GM12891 (cell line): ENCODE results near the gene CBFA2T3.

Experiments used
- DNase-seq: peaks from one replicate; pipeline ENCODE4 v3.0.0; 2011; ENCODE audit warnings: low spot score; ENCODE audit not compliant: insufficient read length
- FAIRE-seq: peaks from 2 replicates; lab custom pipeline; 2011; peaks lifted over from hg19 to GRCh38; lab: Jason Lieb, UNC
- PAX5 ChIP-seq: IDR thresholded peaks from 2 replicates; pipeline ENCODE4 v1.6.1; 2011; ENCODE audit warnings: low read length, moderate library complexity, mild to moderate bottlenecking; ENCODE audit not compliant: insufficient read depth, severe bottlenecking
- POLR2A ChIP-seq: IDR thresholded peaks from 2 replicates; pipeline ENCODE4 v1.6.1; 2011; ENCODE audit warnings: low read depth, low read length, control low read depth
- POLR2AphosphoS5 ChIP-seq: IDR thresholded peaks from 2 replicates; pipeline ENCODE4 v1.6.1; 2011; ENCODE audit warnings: low read depth, low read length, control low read depth
- POU2F2 ChIP-seq: IDR thresholded peaks from 2 replicates; pipeline ENCODE4 v1.6.1; 2011; ENCODE audit warnings: low read depth, mild to moderate bottlenecking, control low read depth, low read length, moderate library complexity
- SPI1 ChIP-seq: IDR thresholded peaks from 2 replicates; pipeline ENCODE4 v1.6.1; 2011; ENCODE audit warnings: low read depth, low read length, control low read depth
- TAF1 ChIP-seq: IDR thresholded peaks from 2 replicates; pipeline ENCODE4 v1.6.1; 2011; ENCODE audit warnings: low read depth, low read length, control low read depth

CBFA2T3 gene

DNA sequence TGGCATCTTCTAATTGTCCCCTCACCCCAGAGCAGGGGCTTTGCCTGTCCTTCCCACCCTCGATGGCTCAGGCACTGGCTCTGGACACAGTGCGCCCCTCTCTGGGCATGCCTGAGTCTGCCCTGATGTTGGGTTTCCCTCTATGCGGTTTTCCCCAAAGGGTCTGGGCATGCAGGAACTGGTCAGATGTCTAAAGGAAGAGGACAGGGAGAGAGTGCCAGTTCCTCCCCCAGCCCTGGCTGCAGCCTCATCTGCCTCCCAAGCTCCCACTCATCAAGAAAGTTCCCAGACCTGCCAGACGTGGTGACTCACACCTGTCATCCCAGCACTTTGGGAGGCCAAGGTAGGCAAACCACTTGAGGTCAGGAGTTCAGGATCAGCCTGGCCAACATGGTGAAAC is 69.2 kb downstream of the CBFA2T3 start:
- FAIRE-seq (no peak), DNase-seq (no peak)
- TF ChIP-seq POU2F2, result no peak
- TF ChIP-seq PAX5, result no peak
- TF ChIP-seq POLR2A, result no peak
- no peak for TF ChIP-seq SPI1
- TF ChIP-seq POLR2AphosphoS5, result no peak
- TF ChIP-seq TAF1, result no peak

DNA sequence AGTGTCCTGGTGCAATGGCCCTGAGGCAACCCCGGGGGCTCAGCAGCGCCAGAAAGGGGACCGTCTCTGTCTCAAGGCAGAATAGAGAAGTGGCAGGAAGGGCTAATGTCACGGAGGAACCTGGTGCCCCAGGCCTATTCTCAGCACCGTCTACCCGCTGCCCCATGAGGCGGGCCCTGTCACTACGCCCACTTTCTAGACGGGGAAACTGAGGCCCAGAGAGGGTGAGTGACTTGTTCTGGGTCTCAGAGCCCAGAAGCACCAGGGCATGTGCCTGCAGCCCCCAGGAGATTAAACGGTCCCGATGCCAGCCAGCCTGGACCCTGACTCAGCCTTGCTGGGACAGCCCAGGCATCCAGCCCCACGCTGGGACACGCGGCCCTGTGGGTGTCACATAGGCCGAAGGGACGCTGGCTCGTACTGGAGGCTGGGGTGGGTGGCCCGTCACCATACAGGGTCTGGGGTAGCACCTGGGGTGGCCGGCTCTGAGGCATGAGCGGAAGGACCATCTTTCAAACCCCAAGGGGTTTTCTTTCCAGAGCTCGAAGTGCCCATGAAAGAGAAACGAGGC is 70.4 kb downstream of the CBFA2T3 start:
- no peak for TF ChIP-seq POLR2AphosphoS5
- FAIRE-seq (no peak), DNase-seq (no peak)

DNA sequence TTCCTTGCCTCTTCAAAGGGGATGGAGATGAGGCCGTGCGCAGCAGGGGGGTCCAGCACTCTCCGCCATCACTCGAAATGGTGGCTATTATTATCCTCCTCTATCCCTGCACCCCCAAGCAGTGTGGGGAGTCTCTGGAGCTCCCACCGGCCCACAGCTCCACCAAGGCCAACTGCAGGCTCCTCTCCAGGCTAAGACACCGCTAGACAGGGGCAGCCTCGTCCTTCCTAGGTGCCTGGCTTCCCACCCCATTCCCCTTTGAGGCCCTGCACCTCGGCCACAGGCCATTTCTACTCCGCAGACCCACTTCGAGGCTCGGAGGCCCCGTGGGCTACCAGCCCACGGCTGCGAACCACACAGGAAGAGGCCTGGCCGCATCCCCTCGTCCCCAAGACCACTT is 71.0 kb downstream of the CBFA2T3 start:
- no peak for TF ChIP-seq POLR2A
- no peak for TF ChIP-seq PAX5
- FAIRE-seq (no peak), DNase-seq (no peak)

DNA sequence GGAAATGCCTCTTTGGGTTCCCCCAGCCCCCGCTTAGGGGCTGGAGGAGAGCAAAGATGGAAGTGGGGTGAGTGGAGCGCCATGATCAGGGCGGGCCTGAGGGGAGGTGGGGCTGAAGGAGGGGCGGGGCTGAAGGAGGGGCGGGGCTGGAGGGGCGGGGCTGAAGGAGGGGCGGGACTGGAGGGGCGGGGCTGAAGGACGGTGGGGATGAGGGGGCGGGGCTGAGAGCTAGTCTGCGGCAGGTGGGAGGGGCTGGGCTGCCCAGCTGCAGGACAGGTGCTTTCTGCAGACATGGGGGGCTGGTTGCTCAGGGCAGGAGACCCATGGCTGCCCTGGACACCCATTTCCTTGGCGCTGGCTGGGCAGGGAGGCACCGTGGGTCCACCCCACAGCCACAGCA is 71.4 kb downstream of the CBFA2T3 start:
- TF ChIP-seq TAF1 (no peak), POLR2AphosphoS5 (no peak), SPI1 (no peak), POU2F2 (no peak), PAX5 (no peak), POLR2A (no peak)
- peak; percentile 92 for DNase-seq
- FAIRE-seq, result no peak

DNA sequence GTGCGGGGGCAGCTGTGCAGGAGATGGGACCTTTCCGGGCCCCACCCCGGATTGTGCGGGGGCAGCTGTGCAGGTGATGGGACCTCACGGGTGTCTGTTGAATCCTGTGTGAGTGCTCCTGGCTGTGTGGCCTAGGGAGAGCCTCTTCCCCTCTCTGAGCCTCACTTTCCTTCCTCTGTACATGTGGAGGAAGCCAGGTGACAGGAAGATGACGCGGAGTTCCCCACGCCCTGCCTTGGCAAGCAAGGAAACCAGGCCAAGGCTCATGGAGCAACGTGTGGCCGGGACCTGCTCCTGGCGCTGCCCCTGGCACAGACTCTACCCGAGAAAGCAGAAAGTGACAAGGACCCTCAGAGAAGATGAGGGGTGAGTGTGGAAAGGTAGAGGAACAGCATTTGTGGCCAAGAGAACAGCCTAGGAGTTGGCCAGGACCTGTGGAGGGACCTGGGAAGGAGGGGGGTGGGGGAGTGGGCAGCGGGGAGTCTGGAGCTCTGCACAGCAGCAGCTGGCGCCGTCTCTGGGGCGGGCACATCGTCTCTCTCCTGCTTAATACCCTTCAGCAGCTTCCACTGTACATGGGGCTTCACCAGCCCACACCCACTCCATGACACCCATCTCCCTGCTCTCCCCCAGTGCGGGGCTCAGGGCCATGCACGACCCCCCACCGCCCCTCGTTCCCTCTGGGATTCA is 72.2 kb downstream of the CBFA2T3 start:
- FAIRE-seq, result no peak

DNA sequence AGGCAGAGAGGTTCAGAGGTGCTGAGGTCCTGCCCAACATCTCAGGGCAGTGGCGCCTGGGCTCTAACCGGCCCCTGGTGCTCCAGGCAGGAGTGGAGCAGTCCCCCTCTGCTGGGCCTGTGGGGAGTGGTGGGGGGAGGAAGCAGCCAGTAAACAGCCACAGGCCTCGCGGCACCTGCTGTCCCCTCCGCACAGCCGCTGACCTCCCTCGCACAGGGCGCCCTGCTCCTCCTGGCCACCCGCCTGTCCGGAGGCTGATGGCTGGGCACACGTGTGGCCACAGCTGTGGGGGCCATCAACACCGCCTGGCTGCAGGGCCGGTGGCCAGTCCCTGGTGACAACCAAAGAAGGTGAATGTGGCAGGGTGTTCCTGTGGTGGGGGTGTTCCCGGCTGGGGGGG is 73.7 kb downstream of the CBFA2T3 start:
- FAIRE-seq (no peak), DNase-seq (no peak)
- no peak for TF ChIP-seq POLR2AphosphoS5
- no peak for TF ChIP-seq TAF1
- TF ChIP-seq POLR2A, result no peak
- no peak for TF ChIP-seq PAX5
- no peak for TF ChIP-seq POU2F2
- TF ChIP-seq SPI1, result no peak

More for the DNA sequence above, 72.2 kb downstream of the CBFA2T3 start:
- no peak for TF ChIP-seq POLR2A
- TF ChIP-seq TAF1, result no peak
- TF ChIP-seq POU2F2, result no peak
- no peak for TF ChIP-seq PAX5
- TF ChIP-seq SPI1, result no peak
- TF ChIP-seq POLR2AphosphoS5, result no peak
- DNase-seq, result no peak

DNA sequence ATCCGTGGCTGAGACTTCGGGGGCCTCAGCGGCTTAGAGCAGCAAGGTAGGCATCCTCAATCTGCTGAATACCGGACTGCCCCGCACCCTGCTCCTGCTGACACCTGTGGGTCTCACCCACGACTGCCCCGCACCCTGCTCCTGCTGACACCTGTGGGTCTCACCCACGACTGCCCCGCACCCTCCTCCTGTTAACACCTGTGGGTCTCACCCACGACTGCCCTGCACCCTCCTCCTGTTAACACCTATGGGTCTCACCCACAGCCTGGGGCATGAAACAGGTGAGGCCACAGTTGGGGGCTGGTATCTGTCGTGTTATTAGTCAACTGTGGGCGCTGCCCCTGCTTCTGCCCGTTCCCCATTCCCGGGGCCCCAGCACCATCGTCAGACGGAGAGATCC is 74.3 kb downstream of the CBFA2T3 start:
- no peak for FAIRE-seq
- DNase-seq, result no peak
- TF ChIP-seq SPI1, result no peak
- no peak for TF ChIP-seq POLR2AphosphoS5
- no peak for TF ChIP-seq POLR2A
- no peak for TF ChIP-seq PAX5
- no peak for TF ChIP-seq TAF1
- no peak for TF ChIP-seq POU2F2

DNA sequence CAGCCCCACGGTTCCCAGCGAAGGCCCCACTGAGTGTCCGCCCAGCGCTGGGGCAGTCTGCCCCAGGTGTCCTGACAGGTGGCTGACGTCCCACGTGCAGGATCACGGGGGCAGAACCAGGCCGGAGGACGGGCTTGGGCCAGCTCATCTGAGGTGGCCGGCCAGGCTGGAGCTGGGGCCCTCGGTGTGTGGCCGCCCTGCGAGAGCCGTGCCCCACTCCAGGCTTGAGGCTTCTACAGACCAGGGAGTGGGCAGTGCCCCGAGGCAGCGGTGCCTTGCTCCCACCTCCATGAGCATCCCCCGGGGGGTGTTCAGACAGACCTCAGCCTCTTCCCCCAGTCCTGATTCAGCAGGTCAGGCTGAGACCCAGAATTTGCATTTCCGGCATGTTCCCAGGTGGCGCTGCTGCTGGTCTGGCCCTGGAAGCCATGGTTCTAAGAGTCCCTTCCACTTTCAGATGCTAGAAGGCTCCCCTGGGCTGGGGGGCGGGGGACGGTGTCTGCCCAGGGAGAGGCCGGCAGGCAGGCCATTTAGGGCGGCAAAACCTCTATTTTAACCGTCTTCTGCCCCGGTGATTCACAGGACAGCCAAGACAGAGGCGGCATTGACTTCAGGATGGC is 75.2 kb downstream of the CBFA2T3 start:
- TF ChIP-seq PAX5 (no peak), POLR2AphosphoS5 (no peak), SPI1 (no peak), TAF1 (no peak)
- DNase-seq, result no peak
- no peak for FAIRE-seq

DNA sequence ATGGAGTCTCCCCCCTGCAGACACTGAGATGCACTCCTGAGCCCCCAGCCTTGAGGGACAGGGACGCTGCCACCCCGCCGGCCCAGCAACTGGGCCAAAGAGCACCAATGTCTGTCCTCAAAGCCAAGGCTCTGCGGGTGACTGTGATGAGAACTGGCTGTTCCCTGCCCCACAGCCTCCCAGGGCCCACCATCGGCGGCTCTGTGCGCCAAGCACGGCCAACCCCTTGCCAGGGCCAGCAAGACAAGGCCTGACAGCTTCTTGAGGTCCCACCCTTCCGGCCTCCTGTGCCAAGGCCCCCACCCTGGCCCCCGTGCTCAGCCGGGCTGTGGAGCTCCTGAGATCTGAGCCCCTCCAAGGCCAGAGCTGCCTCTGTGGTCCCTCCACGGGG is 76.3 kb downstream of the CBFA2T3 start:
- TF ChIP-seq TAF1 (no peak), PAX5 (no peak), POLR2AphosphoS5 (no peak), POLR2A (no peak), SPI1 (no peak), POU2F2 (no peak)
- FAIRE-seq (no peak), DNase-seq (no peak)

DNA sequence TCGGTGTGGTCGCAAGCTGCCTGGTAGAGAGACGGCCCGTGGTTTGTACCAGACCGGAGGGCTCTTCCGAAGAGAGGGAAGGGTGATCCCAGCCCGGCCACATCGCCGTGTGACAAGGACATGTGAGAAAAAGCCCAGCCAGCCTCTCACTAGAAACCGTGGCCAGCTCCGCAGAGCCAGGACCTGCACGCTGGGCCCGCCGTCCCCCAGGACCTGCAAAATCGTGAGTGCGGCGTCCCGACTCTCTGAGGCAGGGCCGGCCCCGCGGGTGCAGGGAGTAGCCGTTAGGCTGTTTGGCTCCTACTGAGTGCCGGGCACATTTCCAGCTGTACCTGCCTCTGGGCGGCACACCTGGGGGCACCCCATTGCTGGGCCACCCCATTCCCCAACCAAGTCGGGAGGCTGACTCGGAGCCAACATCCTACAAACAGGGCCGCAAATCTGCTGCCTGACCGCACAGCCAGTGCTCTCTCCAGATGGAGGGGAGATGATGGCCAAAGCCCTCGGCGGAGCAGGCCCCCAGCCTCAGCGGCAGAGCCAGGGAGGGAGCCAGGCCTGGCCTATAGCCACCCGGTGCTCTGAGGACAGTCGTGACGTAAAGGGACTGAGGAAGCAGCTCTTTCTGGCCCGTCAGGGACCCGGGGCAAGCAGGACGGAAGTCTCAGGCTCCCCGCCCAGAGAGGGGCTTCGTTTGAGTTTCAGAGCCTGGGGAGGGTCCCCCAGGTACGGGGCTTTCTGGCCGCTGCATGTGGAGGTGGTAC is 76.9 kb downstream of the CBFA2T3 start:
- TF ChIP-seq POU2F2, result no peak
- TF ChIP-seq TAF1, result no peak
- no peak for TF ChIP-seq POLR2AphosphoS5
- TF ChIP-seq SPI1, result no peak
- no peak for TF ChIP-seq PAX5
- no peak for DNase-seq

More for the DNA sequence above, 76.9 kb downstream of the CBFA2T3 start:
- FAIRE-seq, result no peak
